Measurements from ENCODE around the gene PSMB4. TPM values are rescaled to one million over a fixed set of nuclear protein-coding genes. Genes with fewer than 3 reads are reported as not detected.
"Not testable (repeated sequence)": the region's sequence is repeated elsewhere in the genome, so short reads cannot be mapped to it uniquely, and the experiment has no call there.

Gene PSMB4
- polyA plus RNA-seq, 3 donors from 2014 or later: 64.4 to 90.7 (median 71.4) TPM

- peaks cover 0 to 8% (median 0%) of the 10 kb centered on the region in 3 donors for H3K27me3 Mint-ChIP-seq (ENCODE audit: low read depth in 3 of 3)
- H3K9me3 Mint-ChIP-seq: no peaks in the 10 kb centered on the region
These were observed 37.6 kb downstream of the PSMB4 start for GRCh38 chr1:151436985-151437384.

DNA sequence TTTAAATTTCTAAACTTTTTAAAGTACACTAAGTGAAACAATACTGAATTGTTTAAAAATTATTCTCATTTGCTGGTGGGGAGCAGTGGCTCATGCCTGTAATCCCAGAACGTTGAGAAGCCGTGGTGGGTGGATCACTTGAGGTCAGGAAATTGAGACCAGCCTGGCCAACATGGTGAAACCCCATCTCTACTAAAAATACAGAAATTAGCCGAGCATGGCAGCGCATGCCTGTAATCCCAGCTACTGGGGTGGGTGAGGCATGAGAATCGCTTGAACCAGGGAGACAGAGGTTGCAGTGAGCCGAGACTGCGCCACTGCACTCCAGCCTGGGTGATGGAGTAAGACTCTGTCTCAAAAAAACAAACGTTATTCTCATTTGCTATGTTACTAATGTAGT, 38.0 kb downstream of the PSMB4 start:
- H3K27me3 Mint-ChIP-seq (ENCODE audit: low read depth in 3 of 3); H3K9me3 Mint-ChIP-seq; H3K36me3 Mint-ChIP-seq; DNase-seq: not testable (repeated sequence)
- H3K4me1 Mint-ChIP-seq: peaks cover 39 to 46% of the 10 kb centered on the region in 2 donors
- peak overlapping the region in 5 of 6 donors; percentile 49 to 70 (median 55) for H3K27ac Mint-ChIP-seq
- H3K4me3 Mint-ChIP-seq: peak overlapping the region; percentile 61 to 67 (median 65)

More at GRCh38 chr1:151436985-151437384, 37.6 kb downstream of the PSMB4 start:
- peak overlapping the region in 5 of 6 donors; percentile 17 to 70 (median 34) for H3K27ac Mint-ChIP-seq
- DNase-seq: peak; percentile 49 to 55 (median 51)
- H3K4me1 Mint-ChIP-seq: peaks cover 41 to 46% of the 10 kb centered on the region in 2 donors
- peak overlapping the region; percentile 61 to 70 (median 65) for H3K4me3 Mint-ChIP-seq
- peaks cover 3 to 10% (median 5%) of the 10 kb centered on the region in 3 donors for H3K36me3 Mint-ChIP-seq

GRCh38 chr1:151443846-151444782, 44.7 kb downstream of the PSMB4 start:
- H3K4me1 Mint-ChIP-seq: peaks cover 19 to 46% of the 10 kb centered on the region in 2 donors
- peak overlapping the region in 2 of 6 donors; percentile 2 to 48 for H3K27ac Mint-ChIP-seq
- no peaks in the 10 kb centered on the region for H3K27me3 Mint-ChIP-seq (ENCODE audit: low read depth in 3 of 3)
- DNase-seq: peak; percentile 52 to 69 (median 57)
- H3K4me3 Mint-ChIP-seq: no peak overlapping the region
- H3K9me3 Mint-ChIP-seq: no peaks in the 10 kb centered on the region
- peaks cover 2 to 10% (median 3%) of the 10 kb centered on the region in 3 donors for H3K36me3 Mint-ChIP-seq

DNA sequence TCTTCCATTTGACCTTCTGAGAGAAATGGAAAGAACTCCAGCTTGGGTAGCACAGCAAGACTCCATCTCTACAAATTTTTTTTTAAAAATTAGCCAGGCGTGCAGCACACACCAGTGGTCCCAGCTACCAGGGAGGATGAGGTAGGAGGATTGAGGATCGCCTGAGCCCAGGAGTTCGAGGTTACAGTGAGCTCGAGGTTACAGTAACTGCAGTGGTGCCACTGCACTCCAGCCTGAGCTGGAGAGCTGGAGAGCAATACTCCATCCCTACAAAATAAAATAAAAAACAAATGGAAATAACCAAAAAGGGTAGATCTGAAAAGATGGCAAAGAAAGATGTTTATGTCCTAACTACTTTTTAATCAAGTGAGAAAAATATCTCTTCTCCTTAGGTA, 45.4 kb downstream of the PSMB4 start:
- Mint-ChIP-seq H3K27ac (no peak overlapping the region), H3K27me3 (ENCODE audit: low read depth in 3 of 3) (no peaks in the 10 kb centered on the region), H3K4me3 (no peak overlapping the region), H3K9me3 (no peaks in the 10 kb centered on the region), H3K4me1 (peaks cover 21 to 42% of the 10 kb centered on the region in 2 donors), H3K36me3 (peaks cover under 1 to 10% (median 3%) of the 10 kb centered on the region in 3 donors)
- DNase-seq: no peak

- no peak for DNase-seq
- Mint-ChIP-seq H3K27me3 (ENCODE audit: low read depth in 3 of 3) (no peaks in the 10 kb centered on the region), H3K4me3 (no peak overlapping the region), H3K9me3 (no peaks in the 10 kb centered on the region), H3K4me1 (peaks cover 20 to 43% of the 10 kb centered on the region in 2 donors), H3K36me3 (no peaks in the 10 kb centered on the region), H3K27ac (peak overlapping the region in 2 of 6 donors; percentile 46 to 67)
These were observed 48.3 kb downstream of the PSMB4 start for GRCh38 chr1:151447696-151448095.

Other genes with a start within 250 kb of the PSMB4 start
- gene TNFAIP8L2, start 242.9 kb upstream of the PSMB4 start, polyA plus RNA-seq: 10 to 100 TPM; 25.9 to 69.2 (median 32.0) TPM
- gene LYSMD1, start 233.7 kb upstream of the PSMB4 start, polyA plus RNA-seq: under 1 TPM in 1 of 3 donors, not detected in 2; 0.29 TPM
- 100 to 1,000 TPM in 1 of 3 donors, 10 to 100 TPM in 2; 79.4 to 122 (median 96.4) TPM for gene SCNM1, start 233.4 kb upstream of the PSMB4 start, polyA plus RNA-seq
- 1 to 10 TPM in 1 of 3 donors, not detected in 2; 1.3 TPM for gene TMOD4, start 223.6 kb upstream of the PSMB4 start, polyA plus RNA-seq
- 100 to 1,000 TPM in 1 of 3 donors, 10 to 100 TPM in 2; 68.7 to 102 (median 75.5) TPM for gene VPS72, start 209.4 kb upstream of the PSMB4 start, polyA plus RNA-seq
- 10 to 100 TPM; 13.6 to 20.1 (median 15.8) TPM for gene PIP5K1A, start 201.0 kb upstream of the PSMB4 start, polyA plus RNA-seq
- 100 to 1,000 TPM; 246 to 364 (median 282) TPM for gene PSMD4, start 144.8 kb upstream of the PSMB4 start, polyA plus RNA-seq
- gene ZNF687, start 117.3 kb upstream of the PSMB4 start, polyA plus RNA-seq: 1 to 10 TPM in 2 of 3 donors, under 1 TPM in 1; 0.11 to 1.8 (median 1.5) TPM
- gene PI4KB, start 72.2 kb upstream of the PSMB4 start, polyA plus RNA-seq: 10 to 100 TPM; 35.1 to 65.7 (median 57.9) TPM
- gene RFX5, start 52.3 kb upstream of the PSMB4 start, polyA plus RNA-seq: 10 to 100 TPM; 30.0 to 37.8 (median 37.1) TPM
- gene SELENBP1, start 26.9 kb upstream of the PSMB4 start, polyA plus RNA-seq: not detected
- gene POGZ, start 59.9 kb downstream of the PSMB4 start, polyA plus RNA-seq: 1 to 10 TPM; 3.8 to 8.5 (median 6.7) TPM
- under 1 TPM in 1 of 3 donors, not detected in 2; 0.87 TPM for gene CGN, start 111.8 kb downstream of the PSMB4 start, polyA plus RNA-seq
- gene TUFT1, start 140.7 kb downstream of the PSMB4 start, polyA plus RNA-seq: 1 to 10 TPM in 2 of 3 donors, under 1 TPM in 1; 0.83 to 4.2 (median 1.3) TPM
- gene SNX27, start 212.5 kb downstream of the PSMB4 start, polyA plus RNA-seq: 10 to 100 TPM in 1 of 3 donors, 1 to 10 TPM in 2; 4.4 to 12.7 (median 9.0) TPM

Measured in immature natural killer cell (primary cell).